Mesenchymal stem cell (in vitro differentiated cells and primary cell): ENCODE data around the gene SCAPER. TPM values are rescaled to one million over a fixed set of nuclear protein-coding genes. Genes with fewer than 3 reads are reported as not detected.

Source experiments
- DNase-seq: peaks from one replicate; pipeline ENCODE4 v3.0.0-alpha.2; 2013
- H2AFZ ChIP-seq: one replicate; pipeline ENCODE4 v1.6.1; 2013; ENCODE audit warnings: low read depth, mild to moderate bottlenecking, control low read depth, inconsistent platforms, low read length, moderate library complexity
- H2AK5ac ChIP-seq: 2 replicates; pipeline ENCODE4 v1.6.1; 2013; ENCODE audit warnings: low read length, moderate library complexity, mild to moderate bottlenecking, inconsistent platforms; ENCODE audit not compliant: severe bottlenecking
- H2BK120ac ChIP-seq: one replicate; pipeline ENCODE4 v1.6.1; 2013; ENCODE audit warnings: low read depth, mild to moderate bottlenecking, inconsistent platforms, low read length, moderate library complexity
- H2BK12ac ChIP-seq, 2 experiments: one replicate each; pipeline ENCODE4 v1.6.1; 2013; ENCODE audit warnings: inconsistent platforms in 2 of 2, low read length in 2 of 2, mild to moderate bottlenecking in 2 of 2, moderate library complexity in 2 of 2, control low read depth in 1 of 2
- H2BK15ac ChIP-seq: one replicate; pipeline ENCODE4 v1.6.1; 2013; ENCODE audit warnings: mild to moderate bottlenecking, low read depth, inconsistent platforms; ENCODE audit not compliant: poor library complexity, severe bottlenecking
- H2BK5ac ChIP-seq: 2 replicates; pipeline ENCODE4 v1.6.1; 2013; ENCODE audit warnings: low read depth, mild to moderate bottlenecking, low read length, control low read depth, inconsistent platforms; ENCODE audit not compliant: poor library complexity, severe bottlenecking
- H3K14ac ChIP-seq, 2 experiments: one replicate each; pipeline ENCODE4 v1.6.1; 2013; ENCODE audit warnings: inconsistent platforms in 2 of 2, low read length in 2 of 2, control low read depth in 1 of 2, mild to moderate bottlenecking in 1 of 2, moderate library complexity in 1 of 2
- H3K18ac ChIP-seq, 2 experiments: one replicate each; pipeline ENCODE4 v1.6.1; 2013; ENCODE audit warnings: inconsistent platforms in 2 of 2, low read length in 2 of 2, control low read depth in 1 of 2, low read depth in 1 of 2, mild to moderate bottlenecking in 1 of 2
- H3K23ac ChIP-seq, 2 experiments: one replicate each; pipeline ENCODE4 v1.6.1; 2013; ENCODE audit warnings: inconsistent platforms in 2 of 2, low read length in 2 of 2, mild to moderate bottlenecking in 2 of 2, moderate library complexity in 2 of 2, control low read depth in 1 of 2
- H3K27ac ChIP-seq: 2 replicates; pipeline ENCODE4 v1.5.1; 2013; ENCODE audit warnings: mild to moderate bottlenecking, moderate library complexity, low read length, control low read depth, inconsistent platforms; ENCODE audit not compliant: poor library complexity, severe bottlenecking
- H3K27me3 ChIP-seq, 2 experiments: 2 replicates each; pipeline versions ENCODE4 v1.6.1 to v1.7.0; 2013; ENCODE audit warnings: low read length in 2 of 2, mild to moderate bottlenecking in 2 of 2, moderate library complexity in 2 of 2, control low read depth in 1 of 2, inconsistent platforms in 1 of 2; ENCODE audit not compliant: control insufficient read depth in 1 of 2, insufficient read depth in 1 of 2
- H3K36me3 ChIP-seq, 2 experiments: 2 replicates each; pipeline versions ENCODE4 v1.6.1 to v1.7.0; 2013; ENCODE audit warnings: low read length in 2 of 2, control low read depth in 1 of 2, inconsistent platforms in 1 of 2, low read depth in 1 of 2, mild to moderate bottlenecking in 1 of 2; ENCODE audit not compliant: insufficient read depth in 2 of 2, control insufficient read depth in 1 of 2
- H3K4ac ChIP-seq, 2 experiments: one replicate each; pipeline ENCODE4 v1.6.1; 2013; ENCODE audit warnings: inconsistent platforms in 2 of 2, low read length in 2 of 2, mild to moderate bottlenecking in 2 of 2, moderate library complexity in 2 of 2, control low read depth in 1 of 2, low read depth in 1 of 2
- H3K4me1 ChIP-seq: 2 replicates; pipeline ENCODE4 v1.6.1; 2013; ENCODE audit warnings: low read depth, low read length, control low read depth; ENCODE audit not compliant: control insufficient read depth, insufficient read depth
- H3K4me2 ChIP-seq: 2 replicates; pipeline ENCODE4 v1.6.1; 2013; ENCODE audit warnings: low read length, mild to moderate bottlenecking, inconsistent platforms; ENCODE audit not compliant: poor library complexity, severe bottlenecking
- H3K4me3 ChIP-seq, 2 experiments: 2 replicates each; pipeline versions ENCODE4 v1.5.1 to v1.7.0; 2013; ENCODE audit warnings: low read length in 2 of 2, mild to moderate bottlenecking in 2 of 2, control low read depth in 1 of 2, low read depth in 1 of 2; ENCODE audit not compliant: insufficient read depth in 1 of 2
- H3K79me1 ChIP-seq: replicated peaks from 2 replicates; pipeline ENCODE4 v1.6.1; 2013; ENCODE audit warnings: mild to moderate bottlenecking, control low read depth, low read length, inconsistent platforms; ENCODE audit not compliant: poor library complexity, severe bottlenecking
- H3K9ac ChIP-seq: 2 replicates; pipeline ENCODE4 v1.7.0; 2013; ENCODE audit warnings: mild to moderate bottlenecking, low read length, moderate library complexity
- H3K9me3 ChIP-seq: 2 replicates; pipeline ENCODE4 v1.7.0; 2013; ENCODE audit warnings: mild to moderate bottlenecking, low read length; ENCODE audit not compliant: control insufficient read depth
- H4K8ac ChIP-seq: one replicate; pipeline ENCODE4 v1.6.1; 2013; ENCODE audit warnings: inconsistent platforms, mild to moderate bottlenecking, low read length, moderate library complexity
- H4K91ac ChIP-seq: one replicate; pipeline ENCODE4 v1.6.1; 2013; ENCODE audit warnings: mild to moderate bottlenecking, low read length, inconsistent platforms
- WGBS: methylation state at CpG from one replicate; pipeline ENCODE4 v1.1.7; 2013; ENCODE audit warnings: mixed read lengths; 5-methylcytosine and 5-hydroxymethylcytosine counted together
- polyA plus RNA-seq, 2 experiments: library from polyadenylated mRNA; stranded (reverse); fragments of 200-250 nt; gene quantifications; one replicate each; pipeline ENCODE4 v1.2.3, GENCODE V29; 2013

Gene SCAPER
- 4.2 TPM for polyA plus RNA-seq (2013, experiment 1 of 2)
- polyA plus RNA-seq (2013, experiment 2 of 2) = 4.4 TPM

- Histone ChIP-seq H2BK12ac (peak within 1 kb of the TSS; percentile 18 to 79), H4K8ac (peak within 1 kb of the TSS; percentile 81), H3K23ac (peak within 1 kb of the TSS in 1 of 2 experiments; percentile 31), H3K9ac (peak within 1 kb of the TSS; percentile 84), H2BK15ac (peak within 1 kb of the TSS; percentile 74), H3K4me2 (peak within 1 kb of the TSS; percentile 88), H3K9me3 (no peaks in the 10 kb centered on the region), H3K36me3 (no peaks in the 10 kb centered on the region), H3K79me1 (peaks cover 13% of the 10 kb centered on the region), H2AK5ac (no peak within 1 kb of the TSS), H2BK5ac (no peak within 1 kb of the TSS), H3K4me3 (peak within 1 kb of the TSS; percentile 85 to 93), H2AFZ (peak within 1 kb of the TSS; percentile 94), H3K4ac (peak within 1 kb of the TSS; percentile 54 to 85), H3K4me1 (peaks cover 8% of the 10 kb centered on the region), H3K18ac (peak within 1 kb of the TSS; percentile 86 to 98), H3K27me3 (no peaks in the 10 kb centered on the region), H3K27ac (no peak within 1 kb of the TSS), H4K91ac (peak within 1 kb of the TSS; percentile 78), H2BK120ac (peak within 1 kb of the TSS; percentile 39), H3K14ac (peak within 1 kb of the TSS in 1 of 2 experiments; percentile 97)
- DNase-seq = peak; percentile 83
- 4% methylated on average over 54 of the region's 78 CpGs for WGBS
Measured at GRCh38 chr15:76905013-76905839, at the start of gene SCAPER. TSS of gene SCAPER (minus strand) at chr15:76905340. CDS start at chr15:76883817, 21,523 bp downstream.

- no peaks in the 10 kb centered on the region for H3K27me3 ChIP-seq
- no peak overlapping the region for H3K27ac ChIP-seq
- H3K18ac ChIP-seq = no peak overlapping the region
- H3K4ac ChIP-seq = no peak overlapping the region
- no peak overlapping the region for H2BK120ac ChIP-seq
- no peak overlapping the region for H3K9ac ChIP-seq
- H3K14ac ChIP-seq = no peak overlapping the region
- no peak overlapping the region for H4K91ac ChIP-seq
- H3K4me2 ChIP-seq = no peak overlapping the region
- no peak overlapping the region for H3K23ac ChIP-seq
- H3K79me1 ChIP-seq = no peaks in the 10 kb centered on the region
- H2AK5ac ChIP-seq = no peak overlapping the region
- no peak overlapping the region for H3K4me3 ChIP-seq
- H2BK15ac ChIP-seq = no peak overlapping the region
- peaks cover 0 to 9% of the 10 kb centered on the region in 2 experiments for H3K36me3 ChIP-seq
- no peak overlapping the region for H4K8ac ChIP-seq
- no peaks in the 10 kb centered on the region for H3K9me3 ChIP-seq
- peak; percentile 15 for DNase-seq
- H3K4me1 ChIP-seq = no peaks in the 10 kb centered on the region
- H2BK5ac ChIP-seq = no peak overlapping the region
- 59% methylated on average over 2 of the region's 2 CpGs for WGBS
- no peak overlapping the region for H2AFZ ChIP-seq
- no peak overlapping the region for H2BK12ac ChIP-seq
Measured at GRCh38 chr15:76954744-76955143, 49.6 kb upstream of the SCAPER start.

GRCh38 chr15:76953913-76954312, 48.8 kb upstream of the SCAPER start:
- Histone ChIP-seq H3K27ac (no peak overlapping the region), H3K18ac (no peak overlapping the region), H3K79me1 (no peaks in the 10 kb centered on the region), H3K23ac (no peak overlapping the region), H2BK15ac (no peak overlapping the region), H3K9me3 (no peaks in the 10 kb centered on the region), H3K4me3 (no peak overlapping the region), H3K36me3 (peaks cover 0 to 15% of the 10 kb centered on the region in 2 experiments), H3K14ac (no peak overlapping the region), H2BK120ac (no peak overlapping the region), H2AFZ (no peak overlapping the region), H3K27me3 (no peaks in the 10 kb centered on the region), H4K8ac (no peak overlapping the region), H3K4me2 (no peak overlapping the region), H2BK12ac (no peak overlapping the region), H4K91ac (no peak overlapping the region), H3K4ac (no peak overlapping the region), H2AK5ac (no peak overlapping the region), H3K9ac (no peak overlapping the region), H2BK5ac (no peak overlapping the region), H3K4me1 (no peaks in the 10 kb centered on the region)
- no peak for DNase-seq
- WGBS = no CpG with 5 or more reads among the region's 3 CpGs

- Histone ChIP-seq H3K4me3 (no peak overlapping the region), H3K9ac (no peak overlapping the region), H2BK12ac (no peak overlapping the region), H3K14ac (no peak overlapping the region), H3K4me1 (no peaks in the 10 kb centered on the region), H4K8ac (no peak overlapping the region), H4K91ac (no peak overlapping the region), H2AFZ (no peak overlapping the region), H3K18ac (no peak overlapping the region), H3K27ac (no peak overlapping the region), H3K27me3 (no peaks in the 10 kb centered on the region), H2BK120ac (no peak overlapping the region), H3K36me3 (peaks cover 0 to 32% of the 10 kb centered on the region in 2 experiments), H3K79me1 (peaks cover 3% of the 10 kb centered on the region), H2BK15ac (no peak overlapping the region), H3K4ac (no peak overlapping the region), H3K4me2 (no peak overlapping the region), H3K9me3 (no peaks in the 10 kb centered on the region), H2AK5ac (no peak overlapping the region), H2BK5ac (no peak overlapping the region), H3K23ac (no peak overlapping the region)
- WGBS = no CpG with 5 or more reads among the region's 1 CpG
- no peak for DNase-seq
Measured at GRCh38 chr15:76951220-76951619, 46.1 kb upstream of the SCAPER start.
